ENCODE results near the gene FYN. TPM values are rescaled to one million over a fixed set of nuclear protein-coding genes. Genes with fewer than 3 reads are reported as not detected.

Gene FYN
- 249 and 311 TPM in 2 replicates for total RNA-seq (2014; rRNA removed; shearing (Covaris generic); ENCODE audit: low replicate concordance)

DNA sequence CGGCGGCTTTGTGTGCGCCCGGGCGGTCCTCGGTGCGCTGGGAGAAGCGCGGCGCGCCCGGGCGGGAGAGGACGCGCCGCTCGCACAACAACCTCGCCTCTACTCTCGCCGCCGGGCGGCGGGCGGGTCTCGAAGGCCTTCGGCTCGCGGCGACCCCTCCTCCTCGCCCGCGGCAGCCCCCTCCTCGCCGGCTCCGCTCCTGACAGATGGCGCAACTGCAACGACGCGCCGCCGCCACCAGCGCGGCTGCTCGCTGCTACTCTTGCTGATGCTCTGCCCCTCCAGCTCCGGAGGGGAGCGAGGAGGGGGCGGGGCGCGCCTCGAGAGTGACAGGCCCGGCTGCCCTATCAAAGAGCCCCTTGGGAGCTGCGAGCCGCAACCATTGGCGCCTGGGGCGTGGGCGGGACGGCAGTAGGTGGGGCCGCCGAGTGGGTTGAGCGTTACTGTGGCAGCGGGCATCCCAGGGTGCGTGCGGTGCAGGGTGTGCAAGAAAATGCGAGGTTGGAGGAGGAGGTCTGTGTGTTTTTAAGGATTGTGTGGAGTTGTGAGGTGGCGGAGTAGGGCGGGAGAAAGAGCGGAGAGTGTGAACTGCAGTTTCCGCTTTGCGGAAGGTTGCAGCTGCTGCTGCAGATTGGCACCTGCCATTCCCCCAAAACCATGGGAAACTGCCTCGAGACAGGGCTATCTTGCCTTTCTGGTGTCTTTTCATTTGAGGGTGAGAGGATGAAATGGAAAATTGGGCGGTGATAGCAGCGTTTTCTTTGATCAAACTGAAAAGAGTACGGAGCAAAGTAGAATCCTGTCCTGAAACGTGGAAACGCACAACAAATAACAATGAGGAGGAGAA, at the start of gene FYN:
FYN (minus strand) TSS at position 275 of the 847 bp plus-strand sequence. CDS start 153,401 bp downstream, outside the sequence.
- H3K4me1 ChIP-seq (ENCODE audit: low read length), result peaks cover 45% of the 10 kb centered on the region
- peak within 1 kb of the TSS; percentile 97 for H3K4me3 ChIP-seq (ENCODE audit: low read length)
- H3K4me2 ChIP-seq (ENCODE audit: low read depth, low read length, poor library complexity, severe bottlenecking), result peak within 1 kb of the TSS; percentile 84
- peaks cover 41% of the 10 kb centered on the region for H3K79me2 ChIP-seq (ENCODE audit: low read length)
- H3K27ac ChIP-seq (ENCODE audit: low read length), result peak within 1 kb of the TSS; percentile 80
- H4K20me1 ChIP-seq (ENCODE audit: insufficient read depth, low read depth, low read length), result peaks cover 6% of the 10 kb centered on the region; the same call in 1 of the 2 replicates
- peak within 1 kb of the TSS; percentile 66 for H2AFZ ChIP-seq (ENCODE audit: low read length)
- H3K9ac ChIP-seq (ENCODE audit: low read length), result peak within 1 kb of the TSS; percentile 92
- no peaks in the 10 kb centered on the region for H3K9me2 ChIP-seq (replicated peaks; ENCODE audit: insufficient read depth, low read length)
- no peaks in the 10 kb centered on the region for H3K36me3 ChIP-seq (ENCODE audit: insufficient read depth, low read length)
- no peaks in the 10 kb centered on the region for H3K9me3 ChIP-seq (ENCODE audit: low read length)
- no peaks in the 10 kb centered on the region for H3K27me3 ChIP-seq (ENCODE audit: low read length)
- DNase-seq, result peak; percentile 99

GRCh38 chr6:111922454-111923297, 49.4 kb upstream of the FYN start:
- no peaks in the 10 kb centered on the region for H3K9me3 ChIP-seq (ENCODE audit: low read length)
- peaks cover 7% of the 10 kb centered on the region; the same call in 1 of the 2 replicates for H3K4me1 ChIP-seq (ENCODE audit: low read length)
- H3K9ac ChIP-seq (ENCODE audit: low read length), result no peak overlapping the region
- H3K4me3 ChIP-seq (ENCODE audit: low read length), result no peak overlapping the region
- no peaks in the 10 kb centered on the region for H4K20me1 ChIP-seq (ENCODE audit: insufficient read depth, low read depth, low read length)
- H3K36me3 ChIP-seq (ENCODE audit: insufficient read depth, low read length), result no peaks in the 10 kb centered on the region
- no peaks in the 10 kb centered on the region for H3K79me2 ChIP-seq (ENCODE audit: low read length)
- H3K9me2 ChIP-seq (replicated peaks; ENCODE audit: insufficient read depth, low read length), result no peaks in the 10 kb centered on the region
- H3K27me3 ChIP-seq (ENCODE audit: low read length), result no peaks in the 10 kb centered on the region
- H3K27ac ChIP-seq (ENCODE audit: low read length), result no peak overlapping the region
- no peak overlapping the region for H3K4me2 ChIP-seq (ENCODE audit: low read depth, low read length, poor library complexity, severe bottlenecking)
- DNase-seq, result no peak
- H2AFZ ChIP-seq (ENCODE audit: low read length), result no peak overlapping the region

GRCh38 chr6:111921103-111921502, 47.9 kb upstream of the FYN start:
- Histone ChIP-seq H2AFZ (ENCODE audit: low read length) (no peak overlapping the region), H3K4me3 (ENCODE audit: low read length) (no peak overlapping the region), H3K36me3 (ENCODE audit: insufficient read depth, low read length) (no peaks in the 10 kb centered on the region), H3K9me3 (ENCODE audit: low read length) (no peaks in the 10 kb centered on the region), H3K4me1 (ENCODE audit: low read length) (peaks cover 7% of the 10 kb centered on the region; the same call in 1 of the 2 replicates), H3K4me2 (ENCODE audit: low read depth, low read length, poor library complexity, severe bottlenecking) (no peak overlapping the region), H3K79me2 (ENCODE audit: low read length) (no peaks in the 10 kb centered on the region), H3K27me3 (ENCODE audit: low read length) (no peaks in the 10 kb centered on the region), H3K27ac (ENCODE audit: low read length) (no peak overlapping the region), H3K9ac (ENCODE audit: low read length) (no peak overlapping the region), H4K20me1 (ENCODE audit: insufficient read depth, low read depth, low read length) (no peaks in the 10 kb centered on the region), H3K9me2 (replicated peaks; ENCODE audit: insufficient read depth, low read length) (no peaks in the 10 kb centered on the region)
- DNase-seq, result no peak

DNA sequence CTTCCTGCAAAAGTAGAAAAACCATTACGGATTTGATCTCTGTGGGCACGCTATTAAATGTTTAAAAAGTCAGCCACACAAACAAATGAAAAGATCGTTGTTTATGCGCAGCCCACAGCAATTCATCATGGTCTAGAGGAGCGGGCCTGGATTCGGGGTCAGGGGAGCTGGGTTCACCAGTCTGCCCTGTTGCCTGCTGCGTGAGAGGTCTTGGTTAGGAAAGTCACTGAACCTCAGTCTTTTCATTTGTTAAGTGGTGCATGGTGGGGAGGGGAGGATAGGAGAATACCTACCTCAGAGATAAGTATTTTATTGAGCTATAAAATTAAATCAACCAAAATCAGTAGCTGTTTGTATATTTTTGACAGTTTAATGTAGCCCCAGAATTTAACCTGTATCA, 47.3 kb upstream of the FYN start:
- H3K4me3 ChIP-seq (ENCODE audit: low read length), result no peak overlapping the region
- H3K4me2 ChIP-seq (ENCODE audit: low read depth, low read length, poor library complexity, severe bottlenecking), result no peak overlapping the region
- no peak overlapping the region for H2AFZ ChIP-seq (ENCODE audit: low read length)
- no peaks in the 10 kb centered on the region for H3K27me3 ChIP-seq (ENCODE audit: low read length)
- no peak overlapping the region for H3K9ac ChIP-seq (ENCODE audit: low read length)
- no peaks in the 10 kb centered on the region for H3K9me2 ChIP-seq (replicated peaks; ENCODE audit: insufficient read depth, low read length)
- no peaks in the 10 kb centered on the region for H3K79me2 ChIP-seq (ENCODE audit: low read length)
- H4K20me1 ChIP-seq (ENCODE audit: insufficient read depth, low read depth, low read length), result no peaks in the 10 kb centered on the region
- peaks cover 7% of the 10 kb centered on the region; the same call in 1 of the 2 replicates for H3K4me1 ChIP-seq (ENCODE audit: low read length)
- no peaks in the 10 kb centered on the region for H3K9me3 ChIP-seq (ENCODE audit: low read length)
- no peak overlapping the region for H3K27ac ChIP-seq (ENCODE audit: low read length)
- no peaks in the 10 kb centered on the region for H3K36me3 ChIP-seq (ENCODE audit: insufficient read depth, low read length)
- no peak for DNase-seq

DNA sequence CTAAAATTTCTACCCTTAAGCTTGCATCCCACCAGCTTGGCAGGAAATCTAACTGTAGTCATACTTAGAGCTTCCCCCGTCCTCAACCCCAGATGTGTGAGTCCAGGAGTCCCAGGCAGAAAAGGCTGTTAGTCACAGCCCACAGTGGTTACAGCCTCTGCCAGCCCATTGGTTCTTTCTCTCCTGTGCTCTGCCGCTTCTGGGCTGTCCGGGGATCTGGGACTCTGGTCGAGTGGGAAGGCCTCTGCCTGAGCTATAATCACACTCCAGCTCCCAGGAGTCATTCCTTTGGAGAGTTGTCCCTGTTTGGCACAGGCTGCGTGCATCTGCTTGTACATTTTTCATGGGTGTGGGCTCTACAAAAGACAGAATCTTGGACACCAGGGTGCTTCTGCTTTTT, 45.6 kb upstream of the FYN start:
- H3K36me3 ChIP-seq (ENCODE audit: insufficient read depth, low read length), result no peaks in the 10 kb centered on the region
- no peaks in the 10 kb centered on the region for H3K9me2 ChIP-seq (replicated peaks; ENCODE audit: insufficient read depth, low read length)
- no peak overlapping the region for H3K9ac ChIP-seq (ENCODE audit: low read length)
- H2AFZ ChIP-seq (ENCODE audit: low read length), result no peak overlapping the region
- H3K4me2 ChIP-seq (ENCODE audit: low read depth, low read length, poor library complexity, severe bottlenecking), result no peak overlapping the region
- H3K27me3 ChIP-seq (ENCODE audit: low read length), result no peaks in the 10 kb centered on the region
- H4K20me1 ChIP-seq (ENCODE audit: insufficient read depth, low read depth, low read length), result no peaks in the 10 kb centered on the region
- H3K4me3 ChIP-seq (ENCODE audit: low read length), result no peak overlapping the region
- no peaks in the 10 kb centered on the region for H3K9me3 ChIP-seq (ENCODE audit: low read length)
- DNase-seq, result no peak
- H3K4me1 ChIP-seq (ENCODE audit: low read length), result peaks cover 10% of the 10 kb centered on the region
- H3K79me2 ChIP-seq (ENCODE audit: low read length), result no peaks in the 10 kb centered on the region
- H3K27ac ChIP-seq (ENCODE audit: low read length), result no peak overlapping the region

GRCh38 chr6:111916747-111917146, 43.5 kb upstream of the FYN start:
- Histone ChIP-seq H3K4me3 (ENCODE audit: low read length) (no peak overlapping the region), H4K20me1 (ENCODE audit: insufficient read depth, low read depth, low read length) (no peaks in the 10 kb centered on the region), H3K4me2 (ENCODE audit: low read depth, low read length, poor library complexity, severe bottlenecking) (no peak overlapping the region), H3K27me3 (ENCODE audit: low read length) (no peaks in the 10 kb centered on the region), H3K9ac (ENCODE audit: low read length) (no peak overlapping the region), H3K36me3 (ENCODE audit: insufficient read depth, low read length) (no peaks in the 10 kb centered on the region), H2AFZ (ENCODE audit: low read length) (no peak overlapping the region), H3K79me2 (ENCODE audit: low read length) (no peaks in the 10 kb centered on the region), H3K27ac (ENCODE audit: low read length) (no peak overlapping the region), H3K9me2 (replicated peaks; ENCODE audit: insufficient read depth, low read length) (no peaks in the 10 kb centered on the region), H3K9me3 (ENCODE audit: low read length) (no peaks in the 10 kb centered on the region), H3K4me1 (ENCODE audit: low read length) (peaks cover 3% of the 10 kb centered on the region)
- DNase-seq, result no peak

DNA sequence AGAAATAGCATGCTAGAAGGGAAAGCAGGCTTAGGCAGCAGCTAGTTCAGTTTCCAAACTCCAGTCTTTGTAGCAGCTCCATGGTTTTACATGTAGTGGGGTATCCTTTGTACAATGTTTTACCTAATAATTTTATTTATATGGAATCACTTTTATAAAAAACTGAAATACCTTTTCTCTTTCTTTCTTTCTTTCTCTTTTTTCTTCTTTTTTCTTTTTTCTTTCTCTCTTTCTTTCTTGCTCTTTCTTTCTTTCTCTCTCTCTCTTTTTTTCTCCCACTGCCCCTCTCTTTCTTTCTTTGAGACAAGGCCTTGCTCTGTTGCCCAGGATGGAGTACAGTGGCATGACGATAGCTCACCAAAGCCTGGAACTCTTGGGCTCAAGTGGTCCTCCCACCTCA, 41.4 kb upstream of the FYN start:
- Histone ChIP-seq H3K79me2 (ENCODE audit: low read length) (no peaks in the 10 kb centered on the region), H3K9ac (ENCODE audit: low read length) (no peak overlapping the region), H3K4me1 (ENCODE audit: low read length) (peaks cover 3% of the 10 kb centered on the region), H3K4me2 (ENCODE audit: low read depth, low read length, poor library complexity, severe bottlenecking) (no peak overlapping the region), H3K9me2 (replicated peaks; ENCODE audit: insufficient read depth, low read length) (no peaks in the 10 kb centered on the region), H3K4me3 (ENCODE audit: low read length) (no peak overlapping the region), H3K27me3 (ENCODE audit: low read length) (no peaks in the 10 kb centered on the region), H4K20me1 (ENCODE audit: insufficient read depth, low read depth, low read length) (no peaks in the 10 kb centered on the region), H3K27ac (ENCODE audit: low read length) (no peak overlapping the region), H3K36me3 (ENCODE audit: insufficient read depth, low read length) (no peaks in the 10 kb centered on the region), H3K9me3 (ENCODE audit: low read length) (no peaks in the 10 kb centered on the region), H2AFZ (ENCODE audit: low read length) (no peak overlapping the region)
- no peak for DNase-seq

DNA sequence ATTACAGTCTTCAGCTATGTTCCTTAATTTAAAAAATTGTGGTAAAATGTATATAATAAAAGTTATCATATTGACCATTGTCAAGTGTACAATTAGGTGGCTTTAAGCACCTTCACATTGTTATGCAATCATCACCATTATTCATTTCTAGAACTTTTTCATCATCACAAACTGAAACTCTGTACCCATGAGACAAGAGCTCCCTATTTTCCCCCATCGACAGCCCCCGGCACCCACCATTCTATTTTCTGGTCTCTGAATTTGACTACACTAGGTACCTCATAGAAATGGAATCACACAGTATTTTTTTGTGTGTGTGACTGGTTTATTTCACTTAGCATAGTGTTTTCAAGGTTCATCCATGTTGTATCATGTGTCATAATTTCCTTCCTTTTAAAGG, 39.7 kb upstream of the FYN start:
- peaks cover 3% of the 10 kb centered on the region for H3K4me1 ChIP-seq (ENCODE audit: low read length)
- H2AFZ ChIP-seq (ENCODE audit: low read length), result no peak overlapping the region
- no peak for DNase-seq
- no peaks in the 10 kb centered on the region for H3K79me2 ChIP-seq (ENCODE audit: low read length)
- H3K27ac ChIP-seq (ENCODE audit: low read length), result no peak overlapping the region
- H3K4me2 ChIP-seq (ENCODE audit: low read depth, low read length, poor library complexity, severe bottlenecking), result no peak overlapping the region
- H3K9ac ChIP-seq (ENCODE audit: low read length), result no peak overlapping the region
- H4K20me1 ChIP-seq (ENCODE audit: insufficient read depth, low read depth, low read length), result no peaks in the 10 kb centered on the region
- no peaks in the 10 kb centered on the region for H3K27me3 ChIP-seq (ENCODE audit: low read length)
- H3K4me3 ChIP-seq (ENCODE audit: low read length), result no peak overlapping the region
- no peaks in the 10 kb centered on the region for H3K36me3 ChIP-seq (ENCODE audit: insufficient read depth, low read length)
- H3K9me3 ChIP-seq (ENCODE audit: low read length), result no peaks in the 10 kb centered on the region
- no peaks in the 10 kb centered on the region for H3K9me2 ChIP-seq (replicated peaks; ENCODE audit: insufficient read depth, low read length)

Data from Karpas-422 (cell line).